GM13976 (cell line): Measurements from ENCODE around the gene ELOB.

Experiments
- DNase-seq: peaks from one replicate; pipeline ENCODE4 v3.0.0; 2012; ENCODE audit warnings: low spot score
- in situ Hi-C: fragments of 300-500 bp; cut with MboI; formaldehyde crosslinking; loops from one replicate; pipeline ENCODE4 v1.12.0; 2022; ENCODE audit warnings: low sequenced_read_pairs, mixed read lengths, inconsistent platforms; ENCODE audit not compliant: unreplicated experiment
- TF ChIP-seq, protein P1 (sequence below): IDR thresholded peaks from 2 replicates; pipeline ENCODE4 v1.5.1; 2012; ENCODE audit warnings: borderline replicate concordance, mild to moderate bottlenecking; ENCODE audit not compliant: insufficient read depth; ENCODE audit errors: extremely low read depth, missing control alignments, control extremely low read depth

The ELOB gene

DNA sequence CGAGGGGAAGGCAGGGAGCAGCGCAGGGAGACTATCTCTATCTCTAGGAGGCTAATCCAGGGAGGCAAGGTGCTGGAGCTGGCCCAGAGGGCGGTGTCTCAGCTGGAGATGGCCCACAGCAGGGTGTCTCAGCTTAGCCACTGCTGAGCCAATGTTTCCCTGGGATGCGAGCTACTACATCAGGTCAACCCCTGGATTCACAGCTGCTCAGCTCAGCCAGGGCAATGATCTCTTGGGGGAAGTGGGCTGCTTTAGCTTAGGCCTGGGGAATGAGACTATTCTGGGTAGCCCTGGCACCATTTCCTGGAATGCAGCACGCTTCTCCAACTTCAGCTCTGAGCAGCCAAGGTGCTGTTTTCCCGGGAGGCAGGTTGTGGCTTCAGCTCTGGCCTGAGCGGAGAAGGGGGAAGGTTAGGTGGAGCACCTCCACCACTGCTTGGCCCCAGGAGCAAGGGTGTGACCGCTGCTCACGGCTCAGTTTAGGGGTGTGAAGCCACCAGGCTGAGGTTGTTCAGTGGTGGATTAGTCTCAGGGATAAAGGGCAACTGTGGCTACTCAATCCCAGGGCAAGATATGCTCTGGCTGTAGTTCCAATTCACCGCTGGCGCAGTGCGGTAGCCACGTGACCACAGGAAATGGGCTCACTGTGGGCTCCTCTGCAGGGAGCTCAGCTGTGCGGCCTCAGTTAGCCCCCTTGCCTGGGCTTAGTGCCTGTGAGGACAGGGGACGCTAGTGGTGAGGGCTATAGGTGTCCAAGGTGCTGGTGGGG is 34.8 kb upstream of the ELOB start:
- DNase-seq: no peak
- TF ChIP-seq, protein P1, sequence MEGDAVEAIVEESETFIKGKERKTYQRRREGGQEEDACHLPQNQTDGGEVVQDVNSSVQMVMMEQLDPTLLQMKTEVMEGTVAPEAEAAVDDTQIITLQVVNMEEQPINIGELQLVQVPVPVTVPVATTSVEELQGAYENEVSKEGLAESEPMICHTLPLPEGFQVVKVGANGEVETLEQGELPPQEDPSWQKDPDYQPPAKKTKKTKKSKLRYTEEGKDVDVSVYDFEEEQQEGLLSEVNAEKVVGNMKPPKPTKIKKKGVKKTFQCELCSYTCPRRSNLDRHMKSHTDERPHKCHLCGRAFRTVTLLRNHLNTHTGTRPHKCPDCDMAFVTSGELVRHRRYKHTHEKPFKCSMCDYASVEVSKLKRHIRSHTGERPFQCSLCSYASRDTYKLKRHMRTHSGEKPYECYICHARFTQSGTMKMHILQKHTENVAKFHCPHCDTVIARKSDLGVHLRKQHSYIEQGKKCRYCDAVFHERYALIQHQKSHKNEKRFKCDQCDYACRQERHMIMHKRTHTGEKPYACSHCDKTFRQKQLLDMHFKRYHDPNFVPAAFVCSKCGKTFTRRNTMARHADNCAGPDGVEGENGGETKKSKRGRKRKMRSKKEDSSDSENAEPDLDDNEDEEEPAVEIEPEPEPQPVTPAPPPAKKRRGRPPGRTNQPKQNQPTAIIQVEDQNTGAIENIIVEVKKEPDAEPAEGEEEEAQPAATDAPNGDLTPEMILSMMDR: no peak
- in situ Hi-C loops: no loop called here

DNA sequence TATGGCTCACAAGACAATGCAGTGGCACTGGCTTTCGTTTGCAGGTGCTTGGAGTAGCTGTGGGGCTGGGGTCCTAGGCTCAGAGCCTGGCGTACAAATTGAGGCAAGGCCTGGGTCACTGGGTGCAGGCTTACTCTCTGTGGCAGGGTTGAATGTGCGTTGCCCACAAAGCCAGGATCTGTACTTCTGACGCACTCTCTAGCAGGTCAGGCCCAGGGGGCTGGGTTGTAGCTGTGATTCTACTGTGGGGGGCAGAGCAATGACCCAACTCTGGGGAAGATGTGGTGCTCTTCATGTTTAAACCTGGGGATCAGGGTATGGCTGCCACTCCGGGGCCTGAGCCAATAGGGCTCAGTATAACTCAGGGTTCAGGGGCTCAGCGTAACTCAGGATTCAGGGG is 33.6 kb upstream of the ELOB start:
- TF ChIP-seq, protein P1: no peak
- no peak for DNase-seq
- in situ Hi-C loops: no loop called here

DNA sequence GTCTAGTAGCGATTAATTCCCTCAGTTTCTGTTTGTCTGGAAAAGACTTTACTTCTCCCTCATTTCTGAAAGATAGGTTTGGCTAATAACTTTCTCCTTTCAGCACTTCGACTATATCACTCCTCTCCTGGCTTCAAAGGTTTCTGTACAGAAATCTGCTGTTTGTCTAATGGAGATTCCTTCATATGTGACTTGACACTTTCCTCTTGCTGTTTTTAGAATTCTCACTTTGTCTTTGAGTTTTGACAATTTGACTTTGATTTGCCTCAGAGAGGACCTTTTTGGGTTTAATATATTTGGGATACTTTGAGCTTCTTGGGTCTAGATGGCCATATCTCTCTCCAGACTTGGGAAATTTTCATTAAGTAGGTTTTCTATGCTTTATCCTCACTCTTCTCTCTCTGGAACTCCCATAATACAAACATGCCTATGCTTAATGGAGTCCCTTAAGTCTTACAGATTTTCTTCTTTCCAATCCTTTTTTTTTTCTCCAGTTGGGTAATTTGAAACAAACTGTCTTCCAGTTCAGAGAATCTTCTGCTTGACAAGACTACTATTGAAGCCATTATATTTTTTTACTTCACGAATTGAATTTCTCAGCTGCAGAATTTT is 32.2 kb upstream of the ELOB start:
- TF ChIP-seq, protein P1: no peak
- in situ Hi-C loops: no loop called here
- DNase-seq: no peak

DNA sequence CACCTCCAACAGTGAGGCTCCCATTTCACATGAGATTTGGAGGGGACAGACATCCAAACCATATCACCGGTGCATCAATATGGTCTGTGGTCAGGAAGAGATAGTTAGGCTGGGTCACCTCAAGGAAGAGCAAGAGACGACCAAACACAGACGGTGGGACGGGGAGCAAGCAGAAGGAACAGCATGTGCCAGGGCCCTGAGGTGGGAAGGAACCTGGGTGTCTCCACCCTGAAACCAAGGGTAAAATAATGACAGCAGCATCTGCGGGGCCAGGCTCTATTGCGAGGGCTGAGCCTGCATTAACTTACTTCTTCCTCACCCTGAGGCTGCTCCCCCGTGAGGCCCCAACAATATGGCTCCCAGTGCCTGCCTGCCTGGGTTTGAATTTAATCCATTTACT is 31.1 kb upstream of the ELOB start:
- TF ChIP-seq, protein P1: no peak
- in situ Hi-C loops: no loop called here
- no peak for DNase-seq

DNA sequence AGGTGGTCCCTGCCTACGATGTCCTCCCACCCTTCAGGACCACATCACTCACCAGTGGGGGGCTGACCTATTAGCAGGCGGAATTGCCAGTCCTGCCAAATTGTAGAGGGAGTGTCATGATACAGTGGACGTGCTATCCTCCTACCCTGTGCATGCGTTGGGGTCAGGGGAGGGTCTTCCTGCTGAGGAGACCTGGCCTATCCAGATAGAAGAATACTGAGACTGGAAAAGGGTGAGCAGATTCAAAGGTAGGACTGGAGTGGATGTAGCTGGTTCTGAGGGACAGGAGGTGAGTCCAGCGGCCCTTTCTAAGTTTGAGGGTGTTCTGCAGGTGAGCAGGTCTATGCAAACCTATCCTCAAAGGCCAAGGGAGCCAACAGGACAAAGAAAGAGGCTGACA is 29.2 kb upstream of the ELOB start:
- TF ChIP-seq, protein P1: no peak
- no peak for DNase-seq
- in situ Hi-C loops: no loop called here

DNA sequence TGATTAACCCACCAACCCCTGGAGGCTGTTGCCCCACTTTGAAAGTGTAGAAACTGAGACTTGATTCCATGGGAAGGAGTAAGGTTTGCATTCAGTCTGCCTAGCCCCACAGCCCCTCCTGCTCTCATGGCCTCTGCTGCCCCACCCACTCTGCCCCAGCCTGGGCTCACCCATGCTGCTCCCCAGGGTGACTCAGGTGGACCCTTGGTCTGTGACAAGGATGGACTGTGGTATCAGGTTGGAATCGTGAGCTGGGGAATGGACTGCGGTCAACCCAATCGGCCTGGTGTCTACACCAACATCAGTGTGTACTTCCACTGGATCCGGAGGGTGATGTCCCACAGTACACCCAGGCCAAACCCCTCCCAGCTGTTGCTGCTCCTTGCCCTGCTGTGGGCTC is 27.6 kb upstream of the ELOB start:
- TF ChIP-seq, protein P1: no peak
- no peak for DNase-seq
- in situ Hi-C loops: no loop called here
